H54 (cell line): ENCODE measurements around the gene PRKX.
"Not testable (repeated sequence)": the region's sequence is repeated elsewhere in the genome, so short reads cannot be mapped to it uniquely, and the experiment has no call there.

Experiments
- DNase-seq: peaks from one replicate; pipeline ENCODE4 v3.0.0; 2011; ENCODE audit warnings: low spot score, mixed read lengths; ENCODE audit not compliant: insufficient read length
- FAIRE-seq: peaks from 3 replicates; lab custom pipeline; 2011; peaks lifted over from hg19 to GRCh38; lab: Jason Lieb, UNC
- POLR2A ChIP-seq: IDR thresholded peaks from 2 replicates; pipeline ENCODE4 v1.6.1; 2011; ENCODE audit warnings: low read depth, mild to moderate bottlenecking, low read length

Gene PRKX

DNA sequence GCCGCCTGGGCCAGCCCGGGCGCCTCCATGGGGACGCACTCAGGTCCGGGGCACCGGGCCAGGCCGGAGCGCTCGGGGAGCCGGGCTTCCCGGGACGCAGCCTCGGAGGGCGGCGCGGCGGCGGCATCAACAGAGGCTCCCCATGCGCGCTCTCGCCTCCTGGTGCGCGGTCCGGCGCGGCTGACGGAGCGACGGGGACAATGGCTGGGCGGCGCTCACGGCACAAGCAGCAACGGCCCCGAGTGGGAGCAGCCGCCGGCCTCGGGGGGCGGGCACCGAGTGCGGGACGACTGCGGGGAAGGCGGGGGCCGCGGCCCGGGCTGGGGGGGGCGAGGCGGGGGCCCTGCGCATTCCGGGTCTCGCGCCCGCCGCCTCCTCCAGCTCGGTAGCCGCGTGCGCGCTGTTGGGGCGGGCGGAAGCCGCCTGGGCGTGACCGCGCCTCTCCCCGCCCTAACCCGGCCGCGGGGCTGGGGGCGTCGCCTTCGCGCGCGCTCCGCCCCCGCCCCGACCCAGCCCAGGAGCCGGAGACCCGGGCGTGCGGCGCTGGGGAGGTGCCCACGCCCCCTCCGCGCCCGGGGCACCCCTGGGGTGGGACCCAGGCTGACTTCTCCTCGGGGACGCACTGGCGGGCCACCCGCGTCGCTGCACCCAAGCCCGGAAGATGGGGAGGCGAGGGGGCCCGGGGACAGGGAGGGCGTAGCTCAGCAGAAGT is at the start of gene PRKX:
TSS of gene PRKX (minus strand) at position 425 of the 712 bp plus-strand sequence. CDS start at position 29, 396 bp downstream.
- FAIRE-seq, result no peak
- peak; percentile 23 for DNase-seq

DNA sequence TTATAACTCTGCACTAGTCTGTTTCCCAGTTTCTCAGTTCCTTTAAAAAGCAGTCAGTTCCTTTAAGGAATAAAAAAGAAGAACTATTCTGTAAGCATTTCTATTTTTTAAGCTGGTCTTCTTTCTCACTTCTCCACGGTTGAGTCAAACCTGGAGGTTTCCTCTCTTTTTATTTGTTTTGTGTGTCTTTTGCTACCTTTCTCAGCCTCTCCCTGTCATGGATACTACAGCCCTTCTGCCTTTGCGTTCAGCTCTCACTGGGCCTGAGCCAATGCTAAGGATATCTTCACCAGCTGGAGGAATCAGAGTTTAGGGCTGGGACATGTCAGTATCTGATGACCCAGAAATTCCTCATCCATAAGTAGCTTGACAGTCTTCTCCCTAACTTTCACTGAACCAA is 49.7 kb upstream of the PRKX start:
- FAIRE-seq (no peak), DNase-seq (no peak)
- TF ChIP-seq POLR2A, result no peak

More for the DNA sequence above, at the start of gene PRKX:
- TF ChIP-seq POLR2A, result no peak

DNA sequence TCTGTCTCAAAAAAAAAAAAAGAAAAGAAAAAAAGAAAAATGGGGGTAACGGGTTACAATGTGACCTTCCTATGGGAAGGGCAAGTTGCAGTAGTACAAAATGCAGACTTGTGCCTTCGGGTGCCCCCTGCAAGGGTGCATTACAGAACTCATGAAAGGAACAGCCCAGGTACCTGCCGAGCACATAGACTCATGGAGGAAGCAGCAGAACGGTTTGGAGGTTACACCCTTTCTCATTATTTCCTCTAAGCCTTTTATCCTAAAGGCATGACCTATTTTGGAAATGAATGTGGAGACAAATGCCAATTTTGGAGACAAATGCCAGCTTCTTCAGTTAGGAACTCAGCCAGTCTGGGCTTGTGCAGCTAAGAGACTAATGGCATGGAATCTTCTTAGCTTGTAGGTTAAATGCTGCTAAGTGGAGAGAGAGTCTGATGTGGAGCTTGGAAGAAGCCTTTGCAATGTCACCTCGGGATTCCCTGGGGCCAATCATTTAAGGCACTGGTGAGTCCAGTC is 44.1 kb upstream of the PRKX start:
- no peak for DNase-seq
- no peak for TF ChIP-seq POLR2A
- no peak for FAIRE-seq

DNA sequence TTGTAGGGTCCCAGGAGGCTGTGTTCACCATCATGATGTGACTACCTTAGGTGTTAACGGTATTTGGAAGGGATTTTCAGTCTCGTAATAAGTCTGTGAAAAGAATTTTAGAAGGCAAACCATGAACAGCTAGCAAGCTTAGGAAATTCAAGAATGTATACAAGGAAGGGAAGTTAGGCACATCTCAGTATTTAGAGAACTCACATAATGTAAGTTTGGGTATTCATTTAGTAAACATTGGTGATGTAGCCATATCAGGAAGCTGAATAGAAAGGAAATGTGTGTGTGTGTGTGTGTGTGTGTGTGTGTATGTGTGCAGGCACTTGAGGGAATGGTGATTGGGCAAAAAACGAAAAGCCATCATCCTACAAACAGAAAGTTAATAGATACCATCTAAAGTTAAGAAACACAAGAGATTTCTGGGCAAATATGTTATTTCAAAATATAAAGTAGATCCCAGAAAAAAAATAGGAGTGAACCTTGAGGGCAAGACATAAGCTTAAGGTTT is 34.7 kb upstream of the PRKX start:
- DNase-seq (no peak), FAIRE-seq (no peak)
- no peak for TF ChIP-seq POLR2A

DNA sequence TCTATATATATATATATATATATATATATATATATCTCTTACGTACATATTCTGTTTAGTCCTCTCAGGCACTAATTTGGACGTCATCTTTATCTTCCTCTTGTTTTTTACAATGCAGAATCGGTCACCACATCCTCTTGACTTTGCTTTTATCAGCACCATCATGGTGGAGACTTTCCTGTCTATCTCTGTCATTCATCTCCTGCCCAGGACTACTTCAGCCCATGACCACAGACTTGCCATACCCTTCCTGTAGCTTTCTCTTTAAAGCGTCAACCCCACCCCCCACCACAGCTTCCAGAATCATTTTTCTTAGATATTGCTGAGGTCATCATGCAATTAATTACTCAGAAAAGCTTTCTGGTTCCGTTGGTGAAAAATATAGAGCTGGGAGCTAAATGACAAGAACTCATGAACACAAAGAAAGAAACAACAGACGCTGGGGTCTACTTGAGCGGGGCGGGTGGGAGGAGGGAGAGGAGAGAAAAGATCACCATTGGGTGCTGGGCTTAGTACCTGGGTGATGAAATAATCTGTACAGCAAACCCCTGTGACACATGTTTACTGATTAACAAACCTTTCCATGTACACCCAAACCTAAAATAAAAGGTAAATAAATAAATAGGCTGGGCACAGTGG is 30.5 kb upstream of the PRKX start:
- FAIRE-seq (no peak), DNase-seq (no peak)
- no peak for TF ChIP-seq POLR2A

DNA sequence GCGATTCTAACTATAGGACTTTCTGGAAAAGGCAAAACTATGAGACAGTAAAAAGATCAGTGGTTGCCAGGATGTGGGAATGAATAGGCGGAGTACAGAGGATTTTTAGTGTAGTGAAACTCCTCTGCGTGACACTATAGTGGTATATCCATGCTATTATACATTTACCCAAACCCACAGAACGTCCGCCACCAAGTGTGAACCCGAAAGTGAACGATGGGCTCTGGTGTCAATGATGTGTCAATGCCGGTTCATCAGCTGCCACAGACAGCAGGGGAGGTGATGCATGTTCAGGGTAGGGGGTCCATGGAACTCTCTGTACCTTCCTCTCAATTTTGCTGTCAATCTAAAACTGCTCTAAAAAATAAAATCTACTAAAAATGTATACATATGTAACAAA is 27.5 kb upstream of the PRKX start:
- not testable (repeated sequence) for FAIRE-seq, DNase-seq

DNA sequence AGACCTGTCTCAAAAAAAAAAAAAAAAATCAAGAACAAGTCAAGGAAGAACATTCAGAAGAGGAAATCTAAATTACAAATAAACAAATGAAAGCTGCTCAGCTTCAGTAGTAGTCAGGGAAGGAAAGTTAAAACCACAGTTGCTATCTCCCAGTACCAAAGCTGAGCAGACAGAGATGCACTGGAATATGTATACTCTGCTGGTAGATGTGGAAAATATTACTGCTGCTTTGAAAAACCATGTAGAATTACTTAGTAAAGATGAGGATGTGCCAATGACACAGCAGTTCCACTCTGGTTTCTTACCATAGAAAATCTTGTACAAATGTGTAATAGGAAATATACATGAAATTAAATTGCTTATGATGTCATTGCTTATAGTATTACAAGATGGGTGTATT is 25.1 kb upstream of the PRKX start:
- FAIRE-seq (no peak), DNase-seq (no peak)
- TF ChIP-seq POLR2A, result no peak

DNA sequence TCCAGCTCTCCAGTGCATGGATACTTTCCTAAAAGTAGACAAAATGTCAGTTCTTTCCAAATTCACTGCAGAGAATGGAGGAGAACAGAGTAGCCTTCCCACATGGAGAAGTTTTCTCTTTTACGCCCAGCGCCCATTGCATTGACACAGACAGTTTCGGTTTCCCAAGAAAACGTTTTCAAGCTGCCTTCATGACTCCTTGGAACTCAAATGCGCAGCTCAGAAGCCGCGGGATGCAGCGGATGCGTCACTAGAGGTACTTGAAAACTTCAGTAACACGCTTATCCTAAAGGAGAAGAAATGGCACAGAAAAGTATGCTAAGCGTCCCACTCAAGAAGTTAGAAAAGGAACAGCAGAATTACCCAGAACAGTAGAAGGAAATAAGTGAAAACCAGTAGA is 23.1 kb upstream of the PRKX start:
- not testable (repeated sequence) for DNase-seq, FAIRE-seq

DNA sequence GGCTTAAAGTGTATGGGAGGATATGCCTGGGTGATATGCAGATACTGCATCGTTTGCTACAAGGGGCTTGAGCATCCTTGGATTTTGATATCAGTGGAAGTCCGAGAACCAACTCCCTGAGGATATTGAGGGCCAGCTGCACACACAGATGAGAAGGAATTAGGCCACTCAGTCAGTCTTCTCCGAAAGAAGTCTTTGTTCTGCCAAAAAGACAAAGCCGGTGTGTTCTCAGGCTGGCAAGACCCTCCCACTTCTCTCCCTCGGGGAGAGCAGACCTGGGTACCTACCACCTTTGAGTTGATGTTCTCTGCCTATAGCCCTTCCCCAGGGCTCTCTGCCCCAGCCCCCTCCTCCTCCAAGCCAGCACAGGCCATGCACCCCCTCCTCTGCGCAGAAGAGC is 22.4 kb upstream of the PRKX start:
- not testable (repeated sequence) for DNase-seq, FAIRE-seq

DNA sequence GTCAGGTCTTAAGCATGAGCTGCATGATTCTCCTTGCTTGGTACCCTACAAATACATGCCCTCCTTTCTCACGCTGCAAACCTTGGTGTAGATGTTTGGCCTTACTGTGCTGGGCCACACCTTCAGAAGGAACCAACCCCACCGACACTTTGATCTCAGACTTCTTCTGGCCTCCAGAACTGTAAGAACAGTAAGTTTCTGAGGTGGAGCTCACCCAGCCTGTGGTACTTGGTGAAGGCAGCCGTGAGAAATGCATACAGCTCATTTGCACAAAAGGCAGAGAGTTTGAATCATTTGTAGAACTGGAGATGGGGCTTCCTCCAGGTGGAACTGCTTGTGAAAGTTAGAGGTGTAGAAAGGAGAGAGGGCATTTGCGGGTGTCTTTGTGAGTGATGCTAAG is 21.0 kb upstream of the PRKX start:
- FAIRE-seq, DNase-seq: not testable (repeated sequence)

DNA sequence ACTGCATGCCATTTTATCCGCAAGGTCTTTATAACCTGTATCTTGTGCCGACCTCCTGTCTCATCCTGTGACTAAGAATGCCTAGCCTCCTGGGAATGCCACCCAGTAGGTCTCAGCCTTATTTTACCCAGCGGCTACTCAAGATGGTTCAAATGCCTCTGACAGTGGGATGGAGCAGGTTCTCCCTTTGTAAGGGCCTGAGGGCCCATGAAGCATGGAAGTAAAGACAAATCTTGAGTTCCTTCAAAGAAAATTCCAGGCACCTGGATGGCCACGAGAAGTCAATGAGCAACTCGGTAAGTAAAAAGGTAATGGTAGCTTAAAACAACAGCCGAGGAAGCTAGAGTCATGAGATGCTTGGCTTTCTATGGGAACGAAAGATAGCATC is 19.6 kb upstream of the PRKX start:
- DNase-seq (no peak), FAIRE-seq (no peak)
- TF ChIP-seq POLR2A, result no peak

DNA sequence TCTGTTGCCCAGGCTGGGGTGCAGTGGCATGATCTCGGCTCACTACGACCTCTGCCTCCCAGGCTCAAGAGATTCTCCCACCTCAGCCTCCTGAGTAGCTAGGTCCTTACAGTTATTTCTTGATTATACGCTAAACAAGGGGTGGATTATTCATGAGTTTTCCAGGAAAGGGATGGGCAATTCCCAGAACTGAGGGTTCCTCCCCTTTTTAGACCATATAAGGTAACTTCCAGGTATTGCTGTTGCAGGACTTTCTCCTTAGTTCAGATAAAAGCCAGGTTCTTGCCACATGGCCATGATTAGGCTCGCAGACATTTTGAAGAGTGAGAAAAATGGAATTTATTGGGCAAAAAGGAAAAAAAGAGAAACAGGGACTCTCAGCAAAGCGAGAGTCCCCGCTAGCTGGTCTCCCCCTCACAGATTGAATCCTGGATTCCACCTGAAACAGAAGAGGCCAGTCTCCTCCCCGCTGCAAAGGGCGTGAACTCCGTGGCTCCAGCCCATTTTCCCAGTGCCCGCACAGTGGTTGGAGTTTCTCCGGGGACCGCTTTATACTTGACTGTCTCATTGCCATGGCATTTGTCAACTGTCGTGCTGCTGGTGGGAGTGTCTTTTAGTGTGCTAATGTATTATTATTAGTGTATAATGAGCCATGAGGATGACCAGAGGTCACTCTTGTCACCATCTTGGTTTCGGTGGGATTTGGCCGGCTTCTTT is 19.0 kb upstream of the PRKX start:
- DNase-seq, FAIRE-seq: not testable (repeated sequence)

DNA sequence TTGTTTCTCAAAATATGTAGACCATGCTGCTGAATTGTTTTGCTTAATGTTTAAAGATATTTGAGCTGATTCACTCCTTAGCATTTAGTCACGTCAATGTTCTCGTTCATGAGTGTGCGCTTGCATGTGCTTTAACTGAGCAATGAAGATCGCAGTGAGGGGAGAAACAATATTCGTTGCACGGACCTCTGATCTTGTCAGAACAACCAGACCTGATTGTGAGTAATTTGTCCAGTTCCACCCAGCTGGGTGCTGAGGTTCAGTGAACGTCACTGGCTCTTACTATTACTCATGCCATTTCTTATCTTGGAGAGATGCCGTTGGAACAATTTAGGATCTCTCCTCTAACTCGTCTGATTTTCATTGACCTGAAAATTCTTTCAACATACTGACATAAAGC is 15.0 kb upstream of the PRKX start:
- DNase-seq (no peak), FAIRE-seq (no peak)
- no peak for TF ChIP-seq POLR2A

DNA sequence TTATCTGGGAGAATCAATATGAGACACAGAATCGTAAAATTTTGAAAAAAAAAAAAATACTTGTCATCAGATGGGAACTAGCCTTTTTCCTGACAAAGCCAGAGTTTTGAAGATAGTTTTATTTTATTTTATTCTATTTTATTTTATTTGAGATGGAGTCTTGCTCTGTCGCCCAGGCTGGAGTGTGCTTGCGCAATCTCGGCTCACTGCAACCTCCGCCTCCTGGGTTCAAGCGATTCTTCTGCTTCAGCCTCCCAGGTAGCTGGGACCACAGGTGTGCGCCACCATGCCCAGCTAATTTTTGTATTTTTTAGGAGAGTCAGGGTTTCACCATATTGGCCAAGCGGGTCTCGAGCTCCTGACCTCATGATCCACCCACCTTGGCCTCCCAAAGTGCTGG is 10.0 kb upstream of the PRKX start:
- DNase-seq, FAIRE-seq: not testable (repeated sequence)
